Natural killer cell (primary cell): ENCODE measurements around the gene HOOK1. TPM values are rescaled to one million over a fixed set of nuclear protein-coding genes. Genes with fewer than 3 reads are reported as not detected.
A peak's percentile ranks its signal among the peaks of the same experiment; 100 is the strongest.

Experiments
- ATAC-seq, 3 donors: fragments of 150-1000 bp in 2 of 3; fragments of 200-7000 bp in 1 of 3; cut with Tn5 transposase; 1 replicate in 1 of 3; 2 replicates in 2 of 3; pipeline ENCODE4 v1.10.0; 2021; ENCODE audit warnings: mild to moderate bottlenecking in 2 of 3, moderate library complexity in 2 of 3
- DNase-seq, 2 donors: peaks; one replicate each; pipeline versions ENCODE4 v3.0.0 to v3.0.0-alpha.2; 2013 to 2021; ENCODE audit warnings: mixed read lengths in 1 of 2
- H3K27ac ChIP-seq: one replicate; pipeline ENCODE4 v1.5.1; 2013; ENCODE audit warnings: mild to moderate bottlenecking, low read length
- H3K27me3 ChIP-seq: one replicate; pipeline ENCODE4 v1.6.1; 2013; ENCODE audit warnings: low read length; ENCODE audit not compliant: control insufficient read depth, insufficient read depth
- H3K36me3 ChIP-seq: one replicate; pipeline ENCODE4 v1.6.1; 2013; ENCODE audit warnings: low read length; ENCODE audit not compliant: control insufficient read depth, insufficient read depth
- H3K4me1 ChIP-seq: one replicate; pipeline ENCODE4 v1.6.1; 2013; ENCODE audit warnings: low read length; ENCODE audit not compliant: control insufficient read depth, insufficient read depth
- H3K4me3 ChIP-seq: one replicate; pipeline ENCODE4 v1.5.1; 2013; ENCODE audit warnings: low read length
- H3K9me3 ChIP-seq: one replicate; pipeline ENCODE4 v1.6.1; 2013; ENCODE audit warnings: low read length; ENCODE audit not compliant: control insufficient read depth, insufficient read depth
- H3K27ac Mint-ChIP-seq, 2 donors: one replicate each; pipeline ENCODE4 v1.8.0; 2022; ENCODE audit warnings: mild to moderate bottlenecking in 2 of 2, mixed read lengths in 2 of 2, moderate library complexity in 1 of 2
- H3K27me3 Mint-ChIP-seq, 2 donors: one replicate each; pipeline ENCODE4 v1.8.0; 2022; ENCODE audit warnings: low read depth in 2 of 2, mixed read lengths in 2 of 2
- H3K36me3 Mint-ChIP-seq: one replicate; pipeline ENCODE4 v1.8.0; 2022; ENCODE audit warnings: mixed read lengths
- H3K4me1 Mint-ChIP-seq, 2 donors: one replicate each; pipeline ENCODE4 v1.8.0; 2022; ENCODE audit warnings: mixed read lengths in 2 of 2
- H3K4me3 Mint-ChIP-seq: one replicate; pipeline ENCODE4 v1.8.0; 2022; ENCODE audit warnings: mild to moderate bottlenecking, moderate library complexity, mixed read lengths
- H3K9me3 Mint-ChIP-seq, 2 donors: one replicate each; pipeline ENCODE4 v1.8.0; 2022; ENCODE audit warnings: mixed read lengths in 2 of 2
- WGBS: methylation state at CpG from one replicate; pipeline ENCODE4 v1.1.7; 2013; ENCODE audit warnings: missing lambda C conversion rate; ENCODE audit not compliant: insufficient coverage; 5-methylcytosine and 5-hydroxymethylcytosine counted together
- intact Hi-C: fragments of 100-400 bp; cut with micrococcal nuclease; formaldehyde crosslinking; loops from one replicate; pipeline ENCODE4 v1.14.2; 2022
- total RNA-seq, 4 donors: library from RNA; stranded (reverse); fragments of 120-200 nt in 1 of 4; gene quantifications; one replicate each; pipeline versions ENCODE4 v1.2.3 to v1.2.4, GENCODE V29; 2013 to 2022
- TF ChIP-seq, protein P1 (sequence below): fragments of 200-600 bp; IDR thresholded peaks from one replicate; pipeline ENCODE4 v1.8.0; 2022; ENCODE audit warnings: antibody characterized with exemption

HOOK1 gene
- total RNA-seq, 3 donors from 2014 or later (not counting 1 experiment from before 2014, with no cell fraction given) = 2.6 to 3.9 (median 2.7) TPM

DNA sequence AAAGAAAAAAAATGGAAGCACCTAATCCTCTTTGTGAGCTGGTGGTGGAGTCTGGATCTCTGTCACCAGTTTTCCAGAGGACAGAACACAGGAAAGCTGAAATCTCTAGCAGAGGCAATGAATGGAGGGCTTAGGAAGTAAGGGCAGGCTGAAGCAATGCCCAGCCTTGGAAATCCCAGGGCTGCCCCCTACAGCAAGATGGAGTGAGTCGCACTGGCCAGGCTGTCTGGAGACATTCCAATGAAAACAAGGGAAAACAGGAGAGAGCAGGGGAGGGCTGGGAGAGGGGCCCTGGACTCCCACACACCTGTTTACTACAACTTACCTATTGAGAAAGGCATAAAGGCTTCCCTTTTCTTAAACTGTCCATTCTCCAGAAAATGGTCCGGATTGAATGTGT is 85.9 kb downstream of the HOOK1 start:
- Mint-ChIP-seq H3K36me3 (no peaks in the 10 kb centered on the region), H3K4me3 (no peak overlapping the region), H3K4me1 (peaks cover 0 to 5% of the 10 kb centered on the region in 2 donors), H3K27ac (no peak overlapping the region), H3K27me3 (peaks cover 0 to 3% of the 10 kb centered on the region in 2 donors), H3K9me3 (no peaks in the 10 kb centered on the region)
- H3K27ac ChIP-seq = no peak overlapping the region
- no peak for DNase-seq
- H3K36me3 ChIP-seq = no peaks in the 10 kb centered on the region
- intact Hi-C loops = no loop called here
- TF ChIP-seq, protein P1, sequence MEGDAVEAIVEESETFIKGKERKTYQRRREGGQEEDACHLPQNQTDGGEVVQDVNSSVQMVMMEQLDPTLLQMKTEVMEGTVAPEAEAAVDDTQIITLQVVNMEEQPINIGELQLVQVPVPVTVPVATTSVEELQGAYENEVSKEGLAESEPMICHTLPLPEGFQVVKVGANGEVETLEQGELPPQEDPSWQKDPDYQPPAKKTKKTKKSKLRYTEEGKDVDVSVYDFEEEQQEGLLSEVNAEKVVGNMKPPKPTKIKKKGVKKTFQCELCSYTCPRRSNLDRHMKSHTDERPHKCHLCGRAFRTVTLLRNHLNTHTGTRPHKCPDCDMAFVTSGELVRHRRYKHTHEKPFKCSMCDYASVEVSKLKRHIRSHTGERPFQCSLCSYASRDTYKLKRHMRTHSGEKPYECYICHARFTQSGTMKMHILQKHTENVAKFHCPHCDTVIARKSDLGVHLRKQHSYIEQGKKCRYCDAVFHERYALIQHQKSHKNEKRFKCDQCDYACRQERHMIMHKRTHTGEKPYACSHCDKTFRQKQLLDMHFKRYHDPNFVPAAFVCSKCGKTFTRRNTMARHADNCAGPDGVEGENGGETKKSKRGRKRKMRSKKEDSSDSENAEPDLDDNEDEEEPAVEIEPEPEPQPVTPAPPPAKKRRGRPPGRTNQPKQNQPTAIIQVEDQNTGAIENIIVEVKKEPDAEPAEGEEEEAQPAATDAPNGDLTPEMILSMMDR = no peak
- no peaks in the 10 kb centered on the region for H3K27me3 ChIP-seq
- ATAC-seq = no peak
- no peak overlapping the region for H3K4me3 ChIP-seq
- no peaks in the 10 kb centered on the region for H3K9me3 ChIP-seq
- 100% methylated on average over 2 of the region's 2 CpGs for WGBS
- no peaks in the 10 kb centered on the region for H3K4me1 ChIP-seq

DNA sequence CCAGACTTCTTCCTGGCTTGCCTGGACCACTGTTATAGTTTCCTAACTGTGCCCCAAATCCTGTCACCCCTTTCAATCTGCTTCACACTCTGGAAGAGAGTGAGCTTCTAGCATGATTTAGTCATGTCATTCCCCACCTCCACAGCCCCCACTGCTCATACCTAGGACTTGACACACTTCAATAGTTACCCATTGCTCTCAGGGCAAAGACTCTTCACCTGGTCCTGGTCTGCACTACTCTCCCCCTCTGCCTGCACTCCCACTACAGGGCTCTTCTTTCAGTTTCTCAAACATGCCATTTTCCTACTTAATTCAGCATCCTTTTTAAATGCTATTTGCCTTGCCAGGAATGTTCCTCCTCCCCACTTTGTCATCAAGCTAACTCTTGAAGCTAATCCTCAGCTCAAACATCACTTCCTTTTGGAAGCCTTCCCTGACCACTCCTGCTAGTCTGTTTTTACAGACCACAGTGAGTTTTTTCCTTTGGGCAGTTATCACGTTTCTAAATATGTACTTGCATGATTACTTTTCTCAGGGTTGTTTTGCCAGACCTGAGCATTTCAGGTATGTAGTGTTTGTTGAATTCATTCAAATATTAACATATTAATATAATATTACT is 87.1 kb downstream of the HOOK1 start:
- no peak overlapping the region for H3K4me3 ChIP-seq

DNA sequence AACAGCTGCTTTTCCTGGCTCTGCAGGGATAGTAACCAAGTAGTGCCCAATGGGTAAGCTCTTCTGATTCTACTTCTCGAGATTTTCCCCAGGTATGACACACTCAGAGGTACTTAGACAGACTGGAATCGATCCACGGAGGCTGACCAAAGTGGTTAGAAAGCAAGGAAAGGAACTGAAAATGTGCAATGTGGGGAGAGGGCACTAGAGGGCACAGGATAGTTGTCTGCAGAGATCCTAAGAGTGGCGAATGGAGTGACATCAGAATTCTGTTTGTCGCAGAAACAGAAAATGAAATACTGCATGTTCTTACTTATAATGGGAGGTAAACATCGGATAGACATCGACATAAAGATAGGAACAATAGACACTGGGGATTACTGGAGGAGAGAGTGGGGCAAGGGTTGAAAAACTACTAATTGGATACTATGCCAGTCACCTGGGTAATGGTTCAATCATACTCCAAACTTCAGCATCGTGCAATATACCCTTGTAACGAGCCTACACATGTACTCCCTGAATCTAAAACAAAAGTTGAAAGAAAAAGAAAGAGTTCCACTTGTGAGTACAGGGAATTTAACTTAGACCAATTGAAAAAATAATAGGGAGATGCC is 88.5 kb downstream of the HOOK1 start:
- H3K4me3 ChIP-seq = no peak overlapping the region
- Mint-ChIP-seq H3K27me3 (no peaks in the 10 kb centered on the region), H3K36me3 (no peaks in the 10 kb centered on the region), H3K4me1 (peaks cover 0 to 5% of the 10 kb centered on the region in 2 donors), H3K9me3 (no peaks in the 10 kb centered on the region), H3K4me3 (no peak overlapping the region), H3K27ac (no peak overlapping the region)
- H3K4me1 ChIP-seq = no peaks in the 10 kb centered on the region
- no peaks in the 10 kb centered on the region for H3K27me3 ChIP-seq
- DNase-seq (peak in 1 of 2 donors; percentile 39), ATAC-seq (peak in 1 of 3 donors; percentile 43)
- no peaks in the 10 kb centered on the region for H3K9me3 ChIP-seq
- TF ChIP-seq, protein P1 = no peak
- WGBS = 62% methylated on average over 9 of the region's 9 CpGs
- intact Hi-C loops = no loop called here
- no peak overlapping the region for H3K27ac ChIP-seq
- H3K36me3 ChIP-seq = no peaks in the 10 kb centered on the region

More for the DNA sequence above, 87.1 kb downstream of the HOOK1 start:
- intact Hi-C loops = no loop called here
- Histone ChIP-seq H3K36me3 (no peaks in the 10 kb centered on the region), H3K27me3 (no peaks in the 10 kb centered on the region), H3K9me3 (no peaks in the 10 kb centered on the region), H3K27ac (no peak overlapping the region), H3K4me1 (no peaks in the 10 kb centered on the region)
- DNase-seq = no peak
- Mint-ChIP-seq H3K4me3 (no peak overlapping the region), H3K27me3 (no peaks in the 10 kb centered on the region), H3K36me3 (no peaks in the 10 kb centered on the region), H3K4me1 (peaks cover 0 to 5% of the 10 kb centered on the region in 2 donors), H3K9me3 (no peaks in the 10 kb centered on the region), H3K27ac (no peak overlapping the region)
- TF ChIP-seq, protein P1 = no peak
- WGBS = no CpG with 5 or more reads among the region's 1 CpG
- ATAC-seq = no peak
